ENCODE results near the gene FAM219A.
A peak's percentile ranks its signal among the peaks of the same experiment; 100 is the strongest.
"Not testable (repeated sequence)": the region's sequence is repeated elsewhere in the genome, so short reads cannot be mapped to it uniquely, and the experiment has no call there.

The FAM219A gene

DNA sequence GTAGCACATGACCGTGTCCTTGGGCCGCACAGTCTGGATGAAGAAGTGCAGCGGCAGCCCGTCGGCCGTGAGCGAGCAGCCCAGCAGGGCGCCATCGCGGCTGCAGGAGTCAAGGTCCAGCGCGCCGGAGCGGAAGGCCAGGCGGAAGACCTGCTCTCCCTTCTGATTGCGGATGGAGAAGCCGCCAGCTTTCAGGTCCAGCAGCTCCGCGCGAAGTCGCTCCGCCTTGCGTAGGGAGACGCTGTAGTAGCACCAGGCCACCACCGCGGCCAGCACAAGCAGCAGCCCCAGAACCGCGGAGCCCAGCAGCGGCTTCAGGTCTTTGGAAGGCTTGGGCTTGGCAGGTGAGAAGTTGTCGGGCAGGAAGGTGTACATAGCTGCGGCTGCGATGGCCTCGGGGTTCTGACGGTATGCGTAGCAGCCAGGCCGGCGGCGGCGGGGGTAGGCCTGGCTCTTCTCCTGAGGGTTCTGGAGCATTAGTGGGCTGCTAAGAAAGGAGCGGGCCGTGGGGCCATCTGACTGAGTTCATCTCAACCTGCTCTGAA, 85.8 kb downstream of the FAM219A start:
- intact Hi-C loops (cut with DNase I): no loop called here
- no peak for DNase-seq

GRCh38 chr9:34371886-34372466, 86.4 kb downstream of the FAM219A start:
- DNase-seq: no peak
- intact Hi-C loops (cut with DNase I): no loop called here

- no peak for DNase-seq
- intact Hi-C loops (cut with DNase I): no loop called here
Observed at GRCh38 chr9:34370970-34371880, 87.1 kb downstream of the FAM219A start.

GRCh38 chr9:34370335-34370969, 87.9 kb downstream of the FAM219A start:
- intact Hi-C loops (cut with DNase I): no loop called here
- DNase-seq: no peak

- DNase-seq: no peak
- intact Hi-C loops (cut with DNase I): no loop called here
Observed at GRCh38 chr9:34369636-34370035, 88.7 kb downstream of the FAM219A start.

GRCh38 chr9:34368796-34369195, 89.6 kb downstream of the FAM219A start:
- DNase-seq; intact Hi-C loops (cut with DNase I): not testable (repeated sequence)

DNA sequence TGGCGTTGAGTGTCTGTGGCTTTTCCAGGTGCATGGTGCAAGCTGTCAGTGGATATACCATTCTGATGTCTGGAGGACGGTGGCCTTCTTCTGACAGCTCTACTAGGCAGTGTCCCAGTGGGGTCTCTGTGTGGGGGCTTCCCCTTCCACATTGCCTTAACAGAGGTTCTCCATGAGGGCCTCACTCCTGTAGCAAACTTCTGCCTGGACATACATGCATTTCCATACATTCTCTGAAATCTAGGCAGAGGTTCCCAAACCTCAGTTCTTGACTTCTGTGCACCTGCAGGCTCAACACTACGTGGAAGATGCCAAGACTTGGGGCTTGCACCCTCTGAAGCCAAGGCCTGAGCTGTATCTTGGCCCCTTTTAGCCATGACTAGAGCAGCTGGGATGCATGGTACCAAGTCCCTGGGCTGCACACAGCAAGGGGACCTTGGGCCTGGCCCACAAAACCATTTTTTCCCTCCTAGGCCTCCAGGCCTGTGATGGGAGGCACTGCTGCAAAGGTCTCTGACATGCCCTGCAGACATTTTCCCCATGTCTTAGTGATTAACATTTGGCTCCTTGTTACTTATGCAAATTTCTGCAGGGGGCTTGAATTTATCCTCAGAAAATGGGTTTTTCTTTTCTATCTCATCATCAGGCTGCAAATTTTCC, 90.5 kb downstream of the FAM219A start:
- DNase-seq: peak in 1 of 42 donors; percentile 25
- intact Hi-C loops (cut with DNase I): not testable (repeated sequence)

DNA sequence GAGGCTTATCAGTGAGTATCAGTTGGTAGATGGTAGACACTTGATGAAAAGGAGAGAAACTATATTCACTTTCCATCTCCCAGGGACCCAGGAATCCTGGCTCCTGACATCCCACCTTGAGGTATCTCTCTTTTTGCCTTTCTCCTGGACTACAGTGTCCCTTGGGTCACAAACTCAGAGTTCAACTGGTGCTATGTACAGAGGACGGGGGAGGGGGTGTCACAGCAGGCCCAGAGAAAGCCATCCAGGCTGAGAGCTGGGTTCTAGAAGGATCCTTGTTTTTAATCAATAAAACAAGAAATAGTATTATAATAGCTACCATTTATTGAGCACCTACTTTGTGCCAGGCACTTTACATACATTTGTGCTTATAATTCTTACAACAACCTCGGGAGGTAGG, 92.0 kb downstream of the FAM219A start:
- intact Hi-C loops (cut with DNase I): no loop called here
- DNase-seq: peak in 1 of 42 donors; percentile 26

GRCh38 chr9:34365282-34365681, 93.1 kb downstream of the FAM219A start:
- intact Hi-C loops (cut with DNase I): no loop called here
- no peak for DNase-seq

- DNase-seq: no peak
- intact Hi-C loops (cut with DNase I): no loop called here
Observed at GRCh38 chr9:34363619-34364351, 94.6 kb downstream of the FAM219A start.

- DNase-seq: peak in 2 of 42 donors; percentile 8
- intact Hi-C loops (cut with DNase I): no loop called here
Observed at GRCh38 chr9:34362614-34363214, 95.7 kb downstream of the FAM219A start.

GRCh38 chr9:34352957-34353356, 105.4 kb downstream of the FAM219A start:
- intact Hi-C loops (cut with DNase I): not testable (repeated sequence)
- DNase-seq: peak in 1 of 42 donors; percentile 0

GRCh38 chr9:34352122-34352652, 106.2 kb downstream of the FAM219A start:
- DNase-seq: peak in 1 of 42 donors; percentile 5

DNA sequence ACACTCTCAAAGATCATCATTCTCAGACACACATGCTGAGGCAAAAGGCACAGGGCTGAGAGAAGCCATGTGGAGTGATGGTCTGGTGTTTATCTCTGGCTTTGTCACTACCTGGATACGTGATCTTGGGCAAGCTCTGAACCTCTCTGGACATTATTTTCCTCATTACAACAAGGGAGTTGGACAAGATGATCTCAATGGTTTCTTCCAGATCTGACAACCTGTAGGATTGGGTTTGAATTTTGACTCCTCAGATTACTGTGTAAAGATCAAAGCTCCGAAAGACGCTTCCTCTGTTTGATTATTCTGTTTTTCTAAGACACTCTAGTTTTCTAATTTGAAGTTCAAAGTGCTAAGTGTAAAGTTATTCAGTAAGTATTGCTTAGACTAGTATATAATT, 109.0 kb downstream of the FAM219A start:
- intact Hi-C loops (cut with DNase I): no loop called here

More at GRCh38 chr9:34352122-34352652, 106.2 kb downstream of the FAM219A start:
- intact Hi-C loops (cut with DNase I): not testable (repeated sequence)

More for the DNA sequence above, 109.0 kb downstream of the FAM219A start:
- no peak for DNase-seq
